HG03575 (cell line): Measurements from ENCODE around the gene SHISA6.

Source experiments
- ATAC-seq: cut with Tn5 transposase; IDR thresholded peaks from one replicate; pipeline ENCODE4 v1.9.1; 2021; ENCODE audit not compliant: unreplicated experiment, insufficient number of reproducible peaks, low FRiP score; ENCODE audit errors: extremely low read depth

The SHISA6 gene

DNA sequence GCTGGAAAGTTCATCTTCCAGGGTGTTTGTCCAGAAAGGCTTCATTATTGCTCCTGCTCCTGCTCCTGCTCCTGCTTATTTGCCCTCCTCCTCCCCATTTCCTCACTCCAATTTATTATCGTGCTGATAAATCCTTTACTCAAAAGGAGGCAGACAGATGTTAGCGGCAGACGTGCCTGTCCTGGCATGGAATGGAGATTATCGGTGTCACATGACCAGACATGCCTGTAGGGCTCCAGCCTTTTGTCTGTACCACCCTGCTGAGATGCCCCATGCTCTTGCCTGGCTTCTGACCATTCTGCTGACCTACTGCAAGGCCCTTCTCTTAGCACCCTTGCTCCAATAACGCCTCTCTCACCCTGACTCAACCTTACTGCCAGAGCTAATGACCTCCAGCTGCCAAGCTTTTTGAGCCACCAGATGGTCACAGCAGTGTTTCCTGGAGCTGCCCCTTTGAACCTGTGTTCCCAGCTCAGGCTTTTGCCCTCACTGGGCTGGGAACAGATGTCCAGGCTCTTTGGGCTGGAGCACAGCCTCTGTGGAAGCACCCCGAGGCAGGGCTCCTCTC is 370.1 kb downstream of the SHISA6 start:
- no peak for ATAC-seq

DNA sequence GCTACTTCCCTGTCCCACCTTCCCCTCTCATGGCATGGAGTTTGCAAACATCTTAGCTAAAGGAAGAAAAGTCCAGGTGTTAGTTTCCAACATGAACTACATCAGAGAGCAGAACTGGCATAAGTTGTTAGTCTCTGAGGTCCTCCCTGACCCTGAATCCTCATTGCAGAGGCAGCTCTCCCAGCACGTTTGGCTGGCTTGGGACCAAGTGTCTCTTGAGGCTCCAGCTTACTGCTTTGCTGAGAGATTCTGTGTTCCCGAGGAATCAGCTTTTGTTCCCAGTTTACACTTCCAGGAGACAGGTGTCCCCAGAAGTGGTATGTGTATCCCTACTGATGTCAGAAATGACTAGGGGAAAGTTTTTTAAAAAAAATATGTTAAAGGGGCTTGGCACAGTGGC is 371.9 kb downstream of the SHISA6 start:
- ATAC-seq: no peak
